HepG2 (cell line): ENCODE measurements around the gene REEP2. TPM values are rescaled to one million over a fixed set of nuclear protein-coding genes. Genes with fewer than 3 reads are reported as not detected.
A peak's percentile ranks its signal among the peaks of the same experiment; 100 is the strongest.

ENCODE experiments used
- ELF3 ChIP-seq: IDR thresholded peaks from 2 replicates; pipeline ENCODE4 v1.6.1; 2016; ENCODE audit warnings: missing genetic modification reagents, missing compliant biosample characterization
- EP300 ChIP-seq, 3 experiments: sonication (generic) in 1 of 3; formaldehyde crosslinking in 1 of 3; IDR thresholded peaks; 2 replicates each; pipeline versions ENCODE4 v1.5.1 to v1.6.1; 2011 to 2020; ENCODE audit warnings: low read depth in 2 of 3, low read length in 2 of 3, borderline replicate concordance in 1 of 3, improper control_type of control experiment in 1 of 3, mild to moderate bottlenecking in 1 of 3, missing genetic modification reagents in 1 of 3, moderate library complexity in 1 of 3
- GPN1 ChIP-seq: sonication (generic); formaldehyde crosslinking; IDR thresholded peaks from 2 replicates; pipeline ENCODE4 v1.5.1; 2020; ENCODE audit warnings: missing genetic modification reagents, borderline replicate concordance
- HNF4A ChIP-seq: sonication (generic); formaldehyde crosslinking; IDR thresholded peaks from 2 replicates; pipeline ENCODE4 v1.4.0; 2020; ENCODE audit warnings: missing genetic modification reagents
- MBD4 ChIP-seq: IDR thresholded peaks from 2 replicates; pipeline ENCODE4 v1.6.1; 2012; ENCODE audit warnings: low read length, inconsistent platforms, borderline replicate concordance
- MED1 ChIP-seq: sonication (generic); formaldehyde crosslinking; IDR thresholded peaks from 2 replicates; pipeline ENCODE4 v1.4.0; 2020; ENCODE audit warnings: missing genetic modification reagents
- SNAPC2 ChIP-seq: sonication (generic); formaldehyde crosslinking; IDR thresholded peaks from 2 replicates; pipeline ENCODE4 v1.8.1; 2022; ENCODE audit warnings: mild to moderate bottlenecking, missing genetic modification reagents
- ZNF160 ChIP-seq: sonication (generic); formaldehyde crosslinking; IDR thresholded peaks from 2 replicates; pipeline ENCODE4 v1.8.0; 2022; ENCODE audit warnings: mild to moderate bottlenecking, inconsistent platforms, missing genetic modification reagents
- ZNF30 ChIP-seq: sonication (generic); formaldehyde crosslinking; IDR thresholded peaks from 2 replicates; pipeline ENCODE4 v1.5.0; 2020; ENCODE audit warnings: mild to moderate bottlenecking, missing genetic modification reagents
- ZNF484 ChIP-seq: sonication (generic); formaldehyde crosslinking; IDR thresholded peaks from 2 replicates; pipeline ENCODE4 v1.5.1; 2020; ENCODE audit warnings: mild to moderate bottlenecking, low read depth, missing genetic modification reagents, borderline replicate concordance
- polyA plus RNA-seq, 8 experiments: library from polyadenylated mRNA; depleted of rRNA in 3 of 8; stranded (reverse) in 7 of 8; unstranded in 1 of 8; fragments of >200 nt; fragmentation: Illumina TruSeq in 4 of 8; extraction: Trizol in 4 of 8; gene quantifications; 2 replicates each; pipeline versions ENCODE4 v1.2.1 to v1.2.3, GENCODE V29; 2011 to 2016; ENCODE audit warnings: low read depth in 4 of 8, missing spikeins in 1 of 8, mixed read lengths in 1 of 8; ENCODE audit not compliant: insufficient read depth in 1 of 8
- total RNA-seq, 5 experiments: library from RNA; depleted of rRNA; stranded (reverse); fragments of >200 nt; fragmentation: Illumina TruSeq; extraction: Trizol; gene quantifications; 2 replicates each; pipeline ENCODE4 v1.2.3, GENCODE V29; 2016; ENCODE audit warnings: low read depth in 1 of 5
- TF ChIP-seq, protein P1 (sequence below): sonication (generic); formaldehyde crosslinking; IDR thresholded peaks from 2 replicates; pipeline ENCODE4 v1.4.0; 2020; ENCODE audit warnings: missing genetic modification reagents
- TF ChIP-seq, protein P2 (sequence below): sonication (generic); formaldehyde crosslinking; IDR thresholded peaks from 2 replicates; pipeline ENCODE4 v1.9.0; 2021; ENCODE audit warnings: mild to moderate bottlenecking, missing genetic modification reagents
- TF ChIP-seq, protein P3 (sequence below): sonication (generic); formaldehyde crosslinking; IDR thresholded peaks from 2 replicates; pipeline ENCODE4 v1.4.0; 2020; ENCODE audit warnings: missing genetic modification reagents, borderline replicate concordance

The REEP2 gene
- total and polyA plus RNA-seq, 2 of the 13 experiments (the other 11 are each of a cell fraction or from before 2014, with no cell fraction given), result 5.3 to 7.8 TPM

DNA sequence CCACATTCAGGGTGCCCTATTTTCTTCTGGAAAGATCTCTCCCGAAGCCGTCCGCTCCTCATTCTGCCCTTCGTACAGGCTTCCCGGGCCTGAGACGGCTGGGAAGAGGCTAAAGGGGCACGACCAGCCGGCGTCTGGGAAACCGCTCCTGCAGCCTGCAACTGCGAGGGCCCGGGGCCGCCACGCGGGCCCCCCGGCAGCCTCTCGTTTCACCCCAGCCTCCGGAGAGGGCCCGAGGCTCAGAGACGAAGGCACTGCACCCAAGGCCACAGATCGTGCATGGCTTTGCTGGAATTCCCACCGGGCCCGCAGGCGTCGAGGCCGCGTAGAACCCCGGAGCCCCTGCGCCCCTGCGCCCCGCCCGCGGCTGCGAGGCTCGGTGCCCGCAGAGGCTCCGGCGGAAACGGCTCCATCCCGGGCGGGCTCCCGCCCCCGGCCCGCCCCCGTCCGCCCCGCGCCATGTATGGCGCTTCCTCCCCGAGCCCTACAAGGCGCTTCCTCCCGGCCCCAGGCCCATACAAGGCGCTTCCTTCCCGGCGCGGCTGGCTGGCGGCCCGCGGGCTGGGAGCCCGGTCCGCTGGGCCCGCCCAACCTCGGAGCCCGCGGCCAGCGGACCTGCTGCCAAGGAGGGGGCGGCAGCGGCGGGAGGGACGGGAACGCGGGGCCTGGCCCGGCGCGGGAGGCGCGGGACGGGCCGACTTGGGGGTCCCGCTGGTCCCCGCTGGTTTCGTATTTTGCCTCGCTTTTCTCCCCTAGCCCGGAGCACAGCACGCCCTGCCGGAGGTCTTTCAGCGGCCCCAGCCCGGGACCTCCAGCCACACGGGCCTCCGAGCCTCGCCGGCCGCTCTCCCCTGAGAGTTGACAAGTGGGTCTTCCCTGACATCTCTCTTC is 53.1 kb downstream of the REEP2 start (continued):
- TF ChIP-seq, protein P1, sequence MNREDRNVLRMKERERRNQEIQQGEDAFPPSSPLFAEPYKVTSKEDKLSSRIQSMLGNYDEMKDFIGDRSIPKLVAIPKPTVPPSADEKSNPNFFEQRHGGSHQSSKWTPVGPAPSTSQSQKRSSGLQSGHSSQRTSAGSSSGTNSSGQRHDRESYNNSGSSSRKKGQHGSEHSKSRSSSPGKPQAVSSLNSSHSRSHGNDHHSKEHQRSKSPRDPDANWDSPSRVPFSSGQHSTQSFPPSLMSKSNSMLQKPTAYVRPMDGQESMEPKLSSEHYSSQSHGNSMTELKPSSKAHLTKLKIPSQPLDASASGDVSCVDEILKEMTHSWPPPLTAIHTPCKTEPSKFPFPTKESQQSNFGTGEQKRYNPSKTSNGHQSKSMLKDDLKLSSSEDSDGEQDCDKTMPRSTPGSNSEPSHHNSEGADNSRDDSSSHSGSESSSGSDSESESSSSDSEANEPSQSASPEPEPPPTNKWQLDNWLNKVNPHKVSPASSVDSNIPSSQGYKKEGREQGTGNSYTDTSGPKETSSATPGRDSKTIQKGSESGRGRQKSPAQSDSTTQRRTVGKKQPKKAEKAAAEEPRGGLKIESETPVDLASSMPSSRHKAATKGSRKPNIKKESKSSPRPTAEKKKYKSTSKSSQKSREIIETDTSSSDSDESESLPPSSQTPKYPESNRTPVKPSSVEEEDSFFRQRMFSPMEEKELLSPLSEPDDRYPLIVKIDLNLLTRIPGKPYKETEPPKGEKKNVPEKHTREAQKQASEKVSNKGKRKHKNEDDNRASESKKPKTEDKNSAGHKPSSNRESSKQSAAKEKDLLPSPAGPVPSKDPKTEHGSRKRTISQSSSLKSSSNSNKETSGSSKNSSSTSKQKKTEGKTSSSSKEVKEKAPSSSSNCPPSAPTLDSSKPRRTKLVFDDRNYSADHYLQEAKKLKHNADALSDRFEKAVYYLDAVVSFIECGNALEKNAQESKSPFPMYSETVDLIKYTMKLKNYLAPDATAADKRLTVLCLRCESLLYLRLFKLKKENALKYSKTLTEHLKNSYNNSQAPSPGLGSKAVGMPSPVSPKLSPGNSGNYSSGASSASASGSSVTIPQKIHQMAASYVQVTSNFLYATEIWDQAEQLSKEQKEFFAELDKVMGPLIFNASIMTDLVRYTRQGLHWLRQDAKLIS (CRISPR knock-in tag), result no peak
- no peak for TF ChIP-seq HNF4A (CRISPR knock-in tag)
- TF ChIP-seq MED1 (CRISPR knock-in tag), result peak; percentile 42; the same call in 1 of the 2 replicates
- 0 out of 2 replicates have a peak, but pooled peaks have one; percentile 27 for TF ChIP-seq ELF3 (CRISPR knock-in tag)
- 0 out of 2 replicates have a peak, but pooled peaks have one; percentile 72 for TF ChIP-seq ZNF30 (CRISPR knock-in tag)
- TF ChIP-seq SNAPC2 (CRISPR knock-in tag), result peak; percentile 65; the same call in 1 of the 2 replicates
- TF ChIP-seq GPN1 (CRISPR knock-in tag), result no peak
- no peak for TF ChIP-seq MBD4
- TF ChIP-seq, protein P2, sequence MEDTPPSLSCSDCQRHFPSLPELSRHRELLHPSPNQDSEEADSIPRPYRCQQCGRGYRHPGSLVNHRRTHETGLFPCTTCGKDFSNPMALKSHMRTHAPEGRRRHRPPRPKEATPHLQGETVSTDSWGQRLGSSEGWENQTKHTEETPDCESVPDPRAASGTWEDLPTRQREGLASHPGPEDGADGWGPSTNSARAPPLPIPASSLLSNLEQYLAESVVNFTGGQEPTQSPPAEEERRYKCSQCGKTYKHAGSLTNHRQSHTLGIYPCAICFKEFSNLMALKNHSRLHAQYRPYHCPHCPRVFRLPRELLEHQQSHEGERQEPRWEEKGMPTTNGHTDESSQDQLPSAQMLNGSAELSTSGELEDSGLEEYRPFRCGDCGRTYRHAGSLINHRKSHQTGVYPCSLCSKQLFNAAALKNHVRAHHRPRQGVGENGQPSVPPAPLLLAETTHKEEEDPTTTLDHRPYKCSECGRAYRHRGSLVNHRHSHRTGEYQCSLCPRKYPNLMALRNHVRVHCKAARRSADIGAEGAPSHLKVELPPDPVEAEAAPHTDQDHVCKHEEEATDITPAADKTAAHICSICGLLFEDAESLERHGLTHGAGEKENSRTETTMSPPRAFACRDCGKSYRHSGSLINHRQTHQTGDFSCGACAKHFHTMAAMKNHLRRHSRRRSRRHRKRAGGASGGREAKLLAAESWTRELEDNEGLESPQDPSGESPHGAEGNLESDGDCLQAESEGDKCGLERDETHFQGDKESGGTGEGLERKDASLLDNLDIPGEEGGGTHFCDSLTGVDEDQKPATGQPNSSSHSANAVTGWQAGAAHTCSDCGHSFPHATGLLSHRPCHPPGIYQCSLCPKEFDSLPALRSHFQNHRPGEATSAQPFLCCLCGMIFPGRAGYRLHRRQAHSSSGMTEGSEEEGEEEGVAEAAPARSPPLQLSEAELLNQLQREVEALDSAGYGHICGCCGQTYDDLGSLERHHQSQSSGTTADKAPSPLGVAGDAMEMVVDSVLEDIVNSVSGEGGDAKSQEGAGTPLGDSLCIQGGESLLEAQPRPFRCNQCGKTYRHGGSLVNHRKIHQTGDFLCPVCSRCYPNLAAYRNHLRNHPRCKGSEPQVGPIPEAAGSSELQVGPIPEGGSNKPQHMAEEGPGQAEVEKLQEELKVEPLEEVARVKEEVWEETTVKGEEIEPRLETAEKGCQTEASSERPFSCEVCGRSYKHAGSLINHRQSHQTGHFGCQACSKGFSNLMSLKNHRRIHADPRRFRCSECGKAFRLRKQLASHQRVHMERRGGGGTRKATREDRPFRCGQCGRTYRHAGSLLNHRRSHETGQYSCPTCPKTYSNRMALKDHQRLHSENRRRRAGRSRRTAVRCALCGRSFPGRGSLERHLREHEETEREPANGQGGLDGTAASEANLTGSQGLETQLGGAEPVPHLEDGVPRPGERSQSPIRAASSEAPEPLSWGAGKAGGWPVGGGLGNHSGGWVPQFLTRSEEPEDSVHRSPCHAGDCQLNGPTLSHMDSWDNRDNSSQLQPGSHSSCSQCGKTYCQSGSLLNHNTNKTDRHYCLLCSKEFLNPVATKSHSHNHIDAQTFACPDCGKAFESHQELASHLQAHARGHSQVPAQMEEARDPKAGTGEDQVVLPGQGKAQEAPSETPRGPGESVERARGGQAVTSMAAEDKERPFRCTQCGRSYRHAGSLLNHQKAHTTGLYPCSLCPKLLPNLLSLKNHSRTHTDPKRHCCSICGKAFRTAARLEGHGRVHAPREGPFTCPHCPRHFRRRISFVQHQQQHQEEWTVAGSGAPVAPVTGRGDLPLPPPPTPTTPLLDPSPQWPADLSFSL (CRISPR knock-in tag), result no peak
- TF ChIP-seq, protein P3, sequence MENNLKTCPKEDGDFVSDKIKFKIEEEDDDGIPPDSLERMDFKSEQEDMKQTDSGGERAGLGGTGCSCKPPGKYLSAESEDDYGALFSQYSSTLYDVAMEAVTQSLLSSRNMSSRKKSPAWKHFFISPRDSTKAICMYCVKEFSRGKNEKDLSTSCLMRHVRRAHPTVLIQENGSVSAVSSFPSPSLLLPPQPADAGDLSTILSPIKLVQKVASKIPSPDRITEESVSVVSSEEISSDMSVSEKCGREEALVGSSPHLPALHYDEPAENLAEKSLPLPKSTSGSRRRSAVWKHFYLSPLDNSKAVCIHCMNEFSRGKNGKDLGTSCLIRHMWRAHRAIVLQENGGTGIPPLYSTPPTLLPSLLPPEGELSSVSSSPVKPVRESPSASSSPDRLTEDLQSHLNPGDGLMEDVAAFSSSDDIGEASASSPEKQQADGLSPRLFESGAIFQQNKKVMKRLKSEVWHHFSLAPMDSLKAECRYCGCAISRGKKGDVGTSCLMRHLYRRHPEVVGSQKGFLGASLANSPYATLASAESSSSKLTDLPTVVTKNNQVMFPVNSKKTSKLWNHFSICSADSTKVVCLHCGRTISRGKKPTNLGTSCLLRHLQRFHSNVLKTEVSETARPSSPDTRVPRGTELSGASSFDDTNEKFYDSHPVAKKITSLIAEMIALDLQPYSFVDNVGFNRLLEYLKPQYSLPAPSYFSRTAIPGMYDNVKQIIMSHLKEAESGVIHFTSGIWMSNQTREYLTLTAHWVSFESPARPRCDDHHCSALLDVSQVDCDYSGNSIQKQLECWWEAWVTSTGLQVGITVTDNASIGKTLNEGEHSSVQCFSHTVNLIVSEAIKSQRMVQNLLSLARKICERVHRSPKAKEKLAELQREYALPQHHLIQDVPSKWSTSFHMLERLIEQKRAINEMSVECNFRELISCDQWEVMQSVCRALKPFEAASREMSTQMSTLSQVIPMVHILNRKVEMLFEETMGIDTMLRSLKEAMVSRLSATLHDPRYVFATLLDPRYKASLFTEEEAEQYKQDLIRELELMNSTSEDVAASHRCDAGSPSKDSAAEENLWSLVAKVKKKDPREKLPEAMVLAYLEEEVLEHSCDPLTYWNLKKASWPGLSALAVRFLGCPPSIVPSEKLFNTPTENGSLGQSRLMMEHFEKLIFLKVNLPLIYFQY, result peak; percentile 69; the same call in 1 of the 2 replicates
- TF ChIP-seq ZNF160, result peak; percentile 53; the same call in 1 of the 2 replicates
- TF ChIP-seq ZNF484 (CRISPR knock-in tag), result no peak
- no peak for TF ChIP-seq EP300 (IDR thresholded peaks at IDR 0.05; ENCODE audit: low read depth in 2 of 2, low read length in 2 of 2)
- no peak for TF ChIP-seq EP300 (CRISPR knock-in tag; IDR thresholded peaks at IDR 0.05; ENCODE audit: borderline replicate concordance)
